NCI-H146 (cell line): ENCODE data around the gene ACTL8.

Experiments used
- DNase-seq: peaks from one replicate; lab custom pipeline; 2025; lab: John Stamatoyannopoulos, UW

Gene ACTL8

GRCh38 chr1:17875882-17876280 lies 120.7 kb downstream of the ACTL8 start:
- DNase-seq = no peak
